HL-60 (cell line): ENCODE data around the gene KCNQ1OT1.

Experiments
- GABPA ChIP-seq: IDR thresholded peaks from 2 replicates; pipeline ENCODE4 v1.6.1; 2012; ENCODE audit warnings: low read depth
- POLR2AphosphoS5 ChIP-seq: IDR thresholded peaks from 2 replicates; pipeline ENCODE4 v1.6.1; 2012; ENCODE audit warnings: low read depth
- SPI1 ChIP-seq: IDR thresholded peaks from 2 replicates; pipeline ENCODE4 v1.6.1; 2012; ENCODE audit warnings: low read depth, mild to moderate bottlenecking, borderline replicate concordance
- TF ChIP-seq, protein P1 (sequence below): IDR thresholded peaks from one replicate; pipeline ENCODE4 v1.5.1; 2011; ENCODE audit warnings: low read length, control low read depth, inconsistent platforms; ENCODE audit not compliant: insufficient read depth
- TF ChIP-seq, protein P2 (sequence below): IDR thresholded peaks from 2 replicates; pipeline ENCODE4 v1.6.1; 2012; ENCODE audit warnings: low read depth; ENCODE audit not compliant: insufficient replicate concordance

DNA sequence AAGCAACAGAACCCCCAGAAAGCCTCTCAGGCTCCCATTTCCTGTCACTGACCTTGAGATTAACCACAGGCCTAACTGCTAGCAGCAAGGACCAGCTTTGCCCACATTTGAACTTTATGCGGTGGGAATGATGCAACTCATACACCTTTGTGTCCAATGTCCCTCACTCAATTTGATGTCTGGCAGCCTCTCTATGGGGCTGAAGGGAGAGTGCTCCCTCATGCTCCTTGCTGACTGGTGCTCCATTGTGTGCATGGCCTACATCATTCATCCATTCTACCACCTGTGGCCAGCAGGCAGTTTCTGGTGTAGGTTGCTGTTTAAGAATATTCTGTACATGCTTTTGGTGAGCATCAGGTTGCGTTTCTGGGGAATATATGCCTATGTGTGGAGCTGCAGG lies 31.9 kb downstream of the KCNQ1OT1 start:
- TF ChIP-seq, protein P1, sequence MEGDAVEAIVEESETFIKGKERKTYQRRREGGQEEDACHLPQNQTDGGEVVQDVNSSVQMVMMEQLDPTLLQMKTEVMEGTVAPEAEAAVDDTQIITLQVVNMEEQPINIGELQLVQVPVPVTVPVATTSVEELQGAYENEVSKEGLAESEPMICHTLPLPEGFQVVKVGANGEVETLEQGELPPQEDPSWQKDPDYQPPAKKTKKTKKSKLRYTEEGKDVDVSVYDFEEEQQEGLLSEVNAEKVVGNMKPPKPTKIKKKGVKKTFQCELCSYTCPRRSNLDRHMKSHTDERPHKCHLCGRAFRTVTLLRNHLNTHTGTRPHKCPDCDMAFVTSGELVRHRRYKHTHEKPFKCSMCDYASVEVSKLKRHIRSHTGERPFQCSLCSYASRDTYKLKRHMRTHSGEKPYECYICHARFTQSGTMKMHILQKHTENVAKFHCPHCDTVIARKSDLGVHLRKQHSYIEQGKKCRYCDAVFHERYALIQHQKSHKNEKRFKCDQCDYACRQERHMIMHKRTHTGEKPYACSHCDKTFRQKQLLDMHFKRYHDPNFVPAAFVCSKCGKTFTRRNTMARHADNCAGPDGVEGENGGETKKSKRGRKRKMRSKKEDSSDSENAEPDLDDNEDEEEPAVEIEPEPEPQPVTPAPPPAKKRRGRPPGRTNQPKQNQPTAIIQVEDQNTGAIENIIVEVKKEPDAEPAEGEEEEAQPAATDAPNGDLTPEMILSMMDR: no peak
- no peak for TF ChIP-seq POLR2AphosphoS5
- no peak for TF ChIP-seq GABPA
- TF ChIP-seq, protein P2, sequence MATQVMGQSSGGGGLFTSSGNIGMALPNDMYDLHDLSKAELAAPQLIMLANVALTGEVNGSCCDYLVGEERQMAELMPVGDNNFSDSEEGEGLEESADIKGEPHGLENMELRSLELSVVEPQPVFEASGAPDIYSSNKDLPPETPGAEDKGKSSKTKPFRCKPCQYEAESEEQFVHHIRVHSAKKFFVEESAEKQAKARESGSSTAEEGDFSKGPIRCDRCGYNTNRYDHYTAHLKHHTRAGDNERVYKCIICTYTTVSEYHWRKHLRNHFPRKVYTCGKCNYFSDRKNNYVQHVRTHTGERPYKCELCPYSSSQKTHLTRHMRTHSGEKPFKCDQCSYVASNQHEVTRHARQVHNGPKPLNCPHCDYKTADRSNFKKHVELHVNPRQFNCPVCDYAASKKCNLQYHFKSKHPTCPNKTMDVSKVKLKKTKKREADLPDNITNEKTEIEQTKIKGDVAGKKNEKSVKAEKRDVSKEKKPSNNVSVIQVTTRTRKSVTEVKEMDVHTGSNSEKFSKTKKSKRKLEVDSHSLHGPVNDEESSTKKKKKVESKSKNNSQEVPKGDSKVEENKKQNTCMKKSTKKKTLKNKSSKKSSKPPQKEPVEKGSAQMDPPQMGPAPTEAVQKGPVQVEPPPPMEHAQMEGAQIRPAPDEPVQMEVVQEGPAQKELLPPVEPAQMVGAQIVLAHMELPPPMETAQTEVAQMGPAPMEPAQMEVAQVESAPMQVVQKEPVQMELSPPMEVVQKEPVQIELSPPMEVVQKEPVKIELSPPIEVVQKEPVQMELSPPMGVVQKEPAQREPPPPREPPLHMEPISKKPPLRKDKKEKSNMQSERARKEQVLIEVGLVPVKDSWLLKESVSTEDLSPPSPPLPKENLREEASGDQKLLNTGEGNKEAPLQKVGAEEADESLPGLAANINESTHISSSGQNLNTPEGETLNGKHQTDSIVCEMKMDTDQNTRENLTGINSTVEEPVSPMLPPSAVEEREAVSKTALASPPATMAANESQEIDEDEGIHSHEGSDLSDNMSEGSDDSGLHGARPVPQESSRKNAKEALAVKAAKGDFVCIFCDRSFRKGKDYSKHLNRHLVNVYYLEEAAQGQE: no peak
- no peak for TF ChIP-seq SPI1
